WTC11 (cell line): ENCODE results near the gene ATP9B. TPM values are rescaled to one million over a fixed set of nuclear protein-coding genes. Genes with fewer than 3 reads are reported as not detected.

ENCODE experiments used
- ATAC-seq: fragments of 200-7000 bp; cut with Tn5 transposase; 2 replicates; pipeline ENCODE4 v1.10.0; 2021; ENCODE audit warnings: mild to moderate bottlenecking, moderate library complexity
- CTCF ChIA-PET: fragments of 300-600 bp; sonication (Branson Sonifier 250); formaldehyde crosslinking; loops from one replicate; lab custom pipeline; 2021; ENCODE audit warnings: antibody characterized with exemption; lab: Charles Lee
- POLR2A ChIA-PET: fragments of 350-600 bp; sonication (Branson Sonifier 250); formaldehyde crosslinking; loops from one replicate; lab custom pipeline; 2021; ENCODE audit warnings: antibody characterized with exemption; lab: Charles Lee
- DNase-seq: peaks from one replicate; pipeline ENCODE4 v3.0.0; 2021; ENCODE audit warnings: low spot score
- H3K27ac Mint-ChIP-seq: 2 replicates; pipeline ENCODE4 v1.8.0; 2021; ENCODE audit warnings: mixed read lengths
- H3K27me3 Mint-ChIP-seq: 2 replicates; pipeline ENCODE4 v1.8.0; 2021; ENCODE audit warnings: low read depth, mild to moderate bottlenecking, moderate library complexity, mixed read lengths
- H3K36me3 Mint-ChIP-seq: 2 replicates; pipeline ENCODE4 v1.8.0; 2021; ENCODE audit warnings: mixed read lengths
- H3K4me1 Mint-ChIP-seq: 2 replicates; pipeline ENCODE4 v1.8.0; 2022; ENCODE audit warnings: mixed read lengths
- H3K4me3 Mint-ChIP-seq: 2 replicates; pipeline ENCODE4 v1.8.0; 2021; ENCODE audit warnings: mild to moderate bottlenecking, moderate library complexity, mixed read lengths
- H3K9me3 Mint-ChIP-seq: 2 replicates; pipeline ENCODE4 v1.8.0; 2021; ENCODE audit warnings: mixed read lengths
- ATF1 ChIP-seq: sonication (generic); formaldehyde crosslinking; IDR thresholded peaks from 2 replicates; pipeline ENCODE4 v1.8.1; 2023; ENCODE audit warnings: mild to moderate bottlenecking, moderate library complexity, missing genetic modification reagents
- CREB1 ChIP-seq: sonication (generic); formaldehyde crosslinking; IDR thresholded peaks from 2 replicates; pipeline ENCODE4 v1.8.0; 2023; ENCODE audit warnings: mild to moderate bottlenecking, missing genetic modification reagents
- ELF4 ChIP-seq: sonication (generic); formaldehyde crosslinking; IDR thresholded peaks from 2 replicates; pipeline ENCODE4 v1.8.1; 2022; ENCODE audit warnings: low read depth, mild to moderate bottlenecking, moderate library complexity, missing genetic modification reagents
- GRHL2 ChIP-seq: fragments of 250-450 bp; sonication (Bioruptor Pico); IDR thresholded peaks from 2 replicates; pipeline ENCODE4 v1.8.0; 2022; ENCODE audit warnings: mild to moderate bottlenecking, moderate library complexity; ENCODE audit not compliant: insufficient replicate concordance, severe bottlenecking
- MYBL2 ChIP-seq: sonication (generic); formaldehyde crosslinking; IDR thresholded peaks from 2 replicates; pipeline ENCODE4 v1.8.1; 2023; ENCODE audit warnings: mild to moderate bottlenecking, moderate library complexity, missing genetic modification reagents
- NFYB ChIP-seq: sonication (generic); formaldehyde crosslinking; conservative IDR thresholded peaks from 2 replicates; pipeline ENCODE4 v1.8.0; 2022; ENCODE audit warnings: low read depth, missing genetic modification reagents
- OVOL2 ChIP-seq: fragments of 250-450 bp; sonication (Bioruptor Pico); IDR thresholded peaks from 2 replicates; pipeline ENCODE4 v1.9.0; 2021; ENCODE audit warnings: mild to moderate bottlenecking, borderline replicate concordance
- RELA ChIP-seq: sonication (generic); formaldehyde crosslinking; IDR thresholded peaks from 2 replicates; pipeline ENCODE4 v1.8.1; 2022; ENCODE audit warnings: missing genetic modification reagents, mild to moderate bottlenecking, borderline replicate concordance
- ZNF232 ChIP-seq: sonication (generic); formaldehyde crosslinking; IDR thresholded peaks from 2 replicates; pipeline ENCODE4 v1.8.0; 2022; ENCODE audit warnings: mild to moderate bottlenecking, missing genetic modification reagents
- ZNF263 ChIP-seq: sonication (generic); formaldehyde crosslinking; IDR thresholded peaks from 2 replicates; pipeline ENCODE4 v1.8.1; 2022; ENCODE audit warnings: low read depth, mild to moderate bottlenecking, moderate library complexity, missing genetic modification reagents
- total RNA-seq: library from RNA; stranded (reverse); gene quantifications from 3 replicates; pipeline ENCODE4 v1.2.3, GENCODE V29; 2021
- TF ChIP-seq, protein P1 (sequence below): fragments of 250-450 bp; sonication (Bioruptor Pico); conservative IDR thresholded peaks from 2 replicates; pipeline ENCODE4 v1.9.0; 2021; ENCODE audit warnings: mild to moderate bottlenecking
- TF ChIP-seq, protein P2 (sequence below): sonication (generic); formaldehyde crosslinking; IDR thresholded peaks from 2 replicates; pipeline ENCODE4 v1.8.1; 2023; ENCODE audit warnings: mild to moderate bottlenecking, missing genetic modification reagents
- TF ChIP-seq, protein P3 (sequence below): sonication (generic); formaldehyde crosslinking; IDR thresholded peaks from 2 replicates; pipeline ENCODE4 v1.8.1; 2023; ENCODE audit warnings: mild to moderate bottlenecking, missing genetic modification reagents, borderline replicate concordance
- TF ChIP-seq, protein P4 (sequence below): sonication (generic); formaldehyde crosslinking; IDR thresholded peaks from 2 replicates; pipeline ENCODE4 v1.8.1; 2023; ENCODE audit warnings: mild to moderate bottlenecking, missing genetic modification reagents, moderate library complexity
- TF ChIP-seq, protein P5 (sequence below): sonication (generic); formaldehyde crosslinking; IDR thresholded peaks from 2 replicates; pipeline ENCODE4 v1.8.0; 2022; ENCODE audit warnings: mild to moderate bottlenecking, missing genetic modification reagents
- TF ChIP-seq, protein P6 (sequence below): sonication (generic); formaldehyde crosslinking; IDR thresholded peaks from 2 replicates; pipeline ENCODE4 v1.8.1; 2022; ENCODE audit warnings: missing genetic modification reagents, borderline replicate concordance
- TF ChIP-seq, protein P7 (sequence below): sonication (generic); formaldehyde crosslinking; IDR thresholded peaks from 2 replicates; pipeline ENCODE4 v1.8.0; 2023; ENCODE audit warnings: mild to moderate bottlenecking, missing genetic modification reagents
- TF ChIP-seq, protein P8 (sequence below): sonication (generic); formaldehyde crosslinking; IDR thresholded peaks from 2 replicates; pipeline ENCODE4 v1.8.1; 2022; ENCODE audit warnings: mild to moderate bottlenecking, moderate library complexity, missing genetic modification reagents

The ATP9B gene
- total RNA-seq, 1 experiment from 2014 or later = 19.0 TPM

DNA sequence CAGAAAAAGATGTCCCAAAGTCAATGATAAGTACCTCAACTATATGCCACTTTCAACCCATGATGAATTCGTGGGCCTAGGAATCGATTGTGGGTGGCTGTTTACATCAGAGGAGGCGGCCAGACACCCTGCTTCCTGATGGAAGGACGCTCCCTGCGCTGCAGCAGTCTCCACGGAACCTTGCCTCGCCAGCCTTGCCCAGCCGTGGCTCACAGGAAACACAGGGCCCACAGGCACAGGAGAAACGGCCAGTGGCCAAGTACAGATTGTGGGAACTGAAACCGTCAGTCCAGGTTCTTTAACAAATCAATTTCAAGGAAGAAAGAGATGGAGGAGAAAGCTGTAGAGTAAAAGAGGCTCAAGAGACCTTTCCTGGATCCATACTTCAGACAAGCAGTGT, 225.0 kb downstream of the ATP9B start:
- ChIA-PET POLR2A (no interaction called here), CTCF (no interaction called here)
- no peak for ATAC-seq
- H3K4me1 Mint-ChIP-seq = peaks cover 18% of the 10 kb centered on the region
- peaks cover 27% of the 10 kb centered on the region for H3K9me3 Mint-ChIP-seq
- no peak overlapping the region for H3K4me3 Mint-ChIP-seq
- H3K36me3 Mint-ChIP-seq = peaks cover 29% of the 10 kb centered on the region
- H3K27ac Mint-ChIP-seq = no peak overlapping the region
- peaks cover 3% of the 10 kb centered on the region; the same call in 1 of the 2 replicates for H3K27me3 Mint-ChIP-seq
- no peak for DNase-seq
- TF ChIP-seq, protein P1, sequence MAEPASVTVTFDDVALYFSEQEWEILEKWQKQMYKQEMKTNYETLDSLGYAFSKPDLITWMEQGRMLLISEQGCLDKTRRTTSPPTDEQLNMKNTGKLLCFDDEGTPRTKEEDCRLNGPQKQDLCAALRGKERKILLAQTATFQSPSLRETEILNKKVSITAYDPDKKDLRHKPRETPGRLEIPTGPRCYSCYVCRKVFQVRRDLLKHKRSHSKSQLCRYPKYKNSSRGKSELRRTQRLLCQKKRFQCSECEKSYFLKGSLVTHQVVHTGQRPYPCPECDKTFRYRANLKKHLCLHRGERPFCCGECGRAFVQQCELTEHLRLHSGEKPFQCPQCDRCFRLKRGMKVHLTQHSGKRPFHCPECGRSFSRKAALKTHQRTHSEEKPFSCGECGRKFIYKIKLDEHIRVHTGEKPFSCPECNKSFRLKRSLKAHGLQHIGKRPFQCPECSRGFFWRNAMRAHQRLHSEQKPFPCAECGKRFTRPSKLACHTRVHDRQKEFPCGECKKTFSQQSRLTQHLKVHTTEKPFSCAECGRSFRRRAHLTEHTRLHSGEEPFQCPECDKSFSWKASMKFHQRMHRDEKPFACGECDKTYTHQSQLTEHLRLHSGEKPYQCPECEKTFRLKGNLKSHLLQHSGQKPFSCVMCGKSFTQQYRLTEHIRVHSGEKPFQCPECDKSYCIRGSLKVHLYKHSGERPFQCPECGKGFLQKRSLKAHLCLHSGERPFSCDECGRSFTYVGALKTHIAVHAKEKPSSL = no peak
- no peak for TF ChIP-seq CREB1 (CRISPR knock-in tag)
- no peak for TF ChIP-seq GRHL2 (CRISPR knock-in tag)
- TF ChIP-seq, protein P2, sequence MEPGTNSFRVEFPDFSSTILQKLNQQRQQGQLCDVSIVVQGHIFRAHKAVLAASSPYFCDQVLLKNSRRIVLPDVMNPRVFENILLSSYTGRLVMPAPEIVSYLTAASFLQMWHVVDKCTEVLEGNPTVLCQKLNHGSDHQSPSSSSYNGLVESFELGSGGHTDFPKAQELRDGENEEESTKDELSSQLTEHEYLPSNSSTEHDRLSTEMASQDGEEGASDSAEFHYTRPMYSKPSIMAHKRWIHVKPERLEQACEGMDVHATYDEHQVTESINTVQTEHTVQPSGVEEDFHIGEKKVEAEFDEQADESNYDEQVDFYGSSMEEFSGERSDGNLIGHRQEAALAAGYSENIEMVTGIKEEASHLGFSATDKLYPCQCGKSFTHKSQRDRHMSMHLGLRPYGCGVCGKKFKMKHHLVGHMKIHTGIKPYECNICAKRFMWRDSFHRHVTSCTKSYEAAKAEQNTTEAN = no peak
- no peak for TF ChIP-seq ELF4
- TF ChIP-seq, protein P3, sequence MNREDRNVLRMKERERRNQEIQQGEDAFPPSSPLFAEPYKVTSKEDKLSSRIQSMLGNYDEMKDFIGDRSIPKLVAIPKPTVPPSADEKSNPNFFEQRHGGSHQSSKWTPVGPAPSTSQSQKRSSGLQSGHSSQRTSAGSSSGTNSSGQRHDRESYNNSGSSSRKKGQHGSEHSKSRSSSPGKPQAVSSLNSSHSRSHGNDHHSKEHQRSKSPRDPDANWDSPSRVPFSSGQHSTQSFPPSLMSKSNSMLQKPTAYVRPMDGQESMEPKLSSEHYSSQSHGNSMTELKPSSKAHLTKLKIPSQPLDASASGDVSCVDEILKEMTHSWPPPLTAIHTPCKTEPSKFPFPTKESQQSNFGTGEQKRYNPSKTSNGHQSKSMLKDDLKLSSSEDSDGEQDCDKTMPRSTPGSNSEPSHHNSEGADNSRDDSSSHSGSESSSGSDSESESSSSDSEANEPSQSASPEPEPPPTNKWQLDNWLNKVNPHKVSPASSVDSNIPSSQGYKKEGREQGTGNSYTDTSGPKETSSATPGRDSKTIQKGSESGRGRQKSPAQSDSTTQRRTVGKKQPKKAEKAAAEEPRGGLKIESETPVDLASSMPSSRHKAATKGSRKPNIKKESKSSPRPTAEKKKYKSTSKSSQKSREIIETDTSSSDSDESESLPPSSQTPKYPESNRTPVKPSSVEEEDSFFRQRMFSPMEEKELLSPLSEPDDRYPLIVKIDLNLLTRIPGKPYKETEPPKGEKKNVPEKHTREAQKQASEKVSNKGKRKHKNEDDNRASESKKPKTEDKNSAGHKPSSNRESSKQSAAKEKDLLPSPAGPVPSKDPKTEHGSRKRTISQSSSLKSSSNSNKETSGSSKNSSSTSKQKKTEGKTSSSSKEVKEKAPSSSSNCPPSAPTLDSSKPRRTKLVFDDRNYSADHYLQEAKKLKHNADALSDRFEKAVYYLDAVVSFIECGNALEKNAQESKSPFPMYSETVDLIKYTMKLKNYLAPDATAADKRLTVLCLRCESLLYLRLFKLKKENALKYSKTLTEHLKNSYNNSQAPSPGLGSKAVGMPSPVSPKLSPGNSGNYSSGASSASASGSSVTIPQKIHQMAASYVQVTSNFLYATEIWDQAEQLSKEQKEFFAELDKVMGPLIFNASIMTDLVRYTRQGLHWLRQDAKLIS (CRISPR knock-in tag) = no peak
- no peak for TF ChIP-seq ZNF263 (CRISPR knock-in tag)
- no peak for TF ChIP-seq ATF1 (CRISPR knock-in tag)
- TF ChIP-seq, protein P4, sequence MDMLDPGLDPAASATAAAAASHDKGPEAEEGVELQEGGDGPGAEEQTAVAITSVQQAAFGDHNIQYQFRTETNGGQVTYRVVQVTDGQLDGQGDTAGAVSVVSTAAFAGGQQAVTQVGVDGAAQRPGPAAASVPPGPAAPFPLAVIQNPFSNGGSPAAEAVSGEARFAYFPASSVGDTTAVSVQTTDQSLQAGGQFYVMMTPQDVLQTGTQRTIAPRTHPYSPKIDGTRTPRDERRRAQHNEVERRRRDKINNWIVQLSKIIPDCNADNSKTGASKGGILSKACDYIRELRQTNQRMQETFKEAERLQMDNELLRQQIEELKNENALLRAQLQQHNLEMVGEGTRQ (CRISPR knock-in tag) = no peak
- no peak for TF ChIP-seq MYBL2 (CRISPR knock-in tag)
- TF ChIP-seq, protein P5, sequence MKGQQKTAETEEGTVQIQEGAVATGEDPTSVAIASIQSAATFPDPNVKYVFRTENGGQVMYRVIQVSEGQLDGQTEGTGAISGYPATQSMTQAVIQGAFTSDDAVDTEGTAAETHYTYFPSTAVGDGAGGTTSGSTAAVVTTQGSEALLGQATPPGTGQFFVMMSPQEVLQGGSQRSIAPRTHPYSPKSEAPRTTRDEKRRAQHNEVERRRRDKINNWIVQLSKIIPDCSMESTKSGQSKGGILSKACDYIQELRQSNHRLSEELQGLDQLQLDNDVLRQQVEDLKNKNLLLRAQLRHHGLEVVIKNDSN (CRISPR knock-in tag) = no peak
- no peak for TF ChIP-seq ZNF232 (CRISPR knock-in tag)
- no peak for TF ChIP-seq OVOL2
- TF ChIP-seq, all 79 proteins: peak for 0

DNA sequence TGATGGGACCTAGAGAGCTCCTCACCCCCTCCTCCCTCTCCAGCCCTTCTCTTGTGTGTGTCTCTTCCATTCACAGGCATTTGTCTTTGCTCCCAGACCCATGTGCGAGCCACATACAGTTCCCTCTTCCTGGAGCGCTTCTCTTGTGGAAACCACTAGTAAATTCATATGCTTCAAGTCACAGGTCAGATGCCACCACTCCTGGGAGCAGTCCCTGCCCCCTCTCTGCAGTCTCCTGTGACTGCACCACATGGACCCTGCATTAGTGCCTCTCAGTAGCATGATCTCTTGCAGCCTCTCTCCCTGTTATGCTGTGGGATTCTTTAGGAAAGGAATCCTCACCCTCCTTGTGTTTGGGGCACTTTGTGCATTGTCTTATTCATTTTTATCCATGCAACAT, 230.1 kb downstream of the ATP9B start:
- H3K36me3 Mint-ChIP-seq = no peaks in the 10 kb centered on the region
- TF ChIP-seq, protein P6, sequence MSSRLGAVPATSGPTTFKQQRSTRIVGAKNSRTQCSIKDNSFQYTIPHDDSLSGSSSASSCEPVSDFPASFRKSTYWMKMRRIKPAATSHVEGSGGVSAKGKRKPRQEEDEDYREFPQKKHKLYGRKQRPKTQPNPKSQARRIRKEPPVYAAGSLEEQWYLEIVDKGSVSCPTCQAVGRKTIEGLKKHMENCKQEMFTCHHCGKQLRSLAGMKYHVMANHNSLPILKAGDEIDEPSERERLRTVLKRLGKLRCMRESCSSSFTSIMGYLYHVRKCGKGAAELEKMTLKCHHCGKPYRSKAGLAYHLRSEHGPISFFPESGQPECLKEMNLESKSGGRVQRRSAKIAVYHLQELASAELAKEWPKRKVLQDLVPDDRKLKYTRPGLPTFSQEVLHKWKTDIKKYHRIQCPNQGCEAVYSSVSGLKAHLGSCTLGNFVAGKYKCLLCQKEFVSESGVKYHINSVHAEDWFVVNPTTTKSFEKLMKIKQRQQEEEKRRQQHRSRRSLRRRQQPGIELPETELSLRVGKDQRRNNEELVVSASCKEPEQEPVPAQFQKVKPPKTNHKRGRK = no peak
- TF ChIP-seq, protein P7, sequence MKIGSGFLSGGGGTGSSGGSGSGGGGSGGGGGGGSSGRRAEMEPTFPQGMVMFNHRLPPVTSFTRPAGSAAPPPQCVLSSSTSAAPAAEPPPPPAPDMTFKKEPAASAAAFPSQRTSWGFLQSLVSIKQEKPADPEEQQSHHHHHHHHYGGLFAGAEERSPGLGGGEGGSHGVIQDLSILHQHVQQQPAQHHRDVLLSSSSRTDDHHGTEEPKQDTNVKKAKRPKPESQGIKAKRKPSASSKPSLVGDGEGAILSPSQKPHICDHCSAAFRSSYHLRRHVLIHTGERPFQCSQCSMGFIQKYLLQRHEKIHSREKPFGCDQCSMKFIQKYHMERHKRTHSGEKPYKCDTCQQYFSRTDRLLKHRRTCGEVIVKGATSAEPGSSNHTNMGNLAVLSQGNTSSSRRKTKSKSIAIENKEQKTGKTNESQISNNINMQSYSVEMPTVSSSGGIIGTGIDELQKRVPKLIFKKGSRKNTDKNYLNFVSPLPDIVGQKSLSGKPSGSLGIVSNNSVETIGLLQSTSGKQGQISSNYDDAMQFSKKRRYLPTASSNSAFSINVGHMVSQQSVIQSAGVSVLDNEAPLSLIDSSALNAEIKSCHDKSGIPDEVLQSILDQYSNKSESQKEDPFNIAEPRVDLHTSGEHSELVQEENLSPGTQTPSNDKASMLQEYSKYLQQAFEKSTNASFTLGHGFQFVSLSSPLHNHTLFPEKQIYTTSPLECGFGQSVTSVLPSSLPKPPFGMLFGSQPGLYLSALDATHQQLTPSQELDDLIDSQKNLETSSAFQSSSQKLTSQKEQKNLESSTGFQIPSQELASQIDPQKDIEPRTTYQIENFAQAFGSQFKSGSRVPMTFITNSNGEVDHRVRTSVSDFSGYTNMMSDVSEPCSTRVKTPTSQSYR (CRISPR knock-in tag) = no peak
- TF ChIP-seq, protein P2 = no peak
- TF ChIP-seq, protein P8, sequence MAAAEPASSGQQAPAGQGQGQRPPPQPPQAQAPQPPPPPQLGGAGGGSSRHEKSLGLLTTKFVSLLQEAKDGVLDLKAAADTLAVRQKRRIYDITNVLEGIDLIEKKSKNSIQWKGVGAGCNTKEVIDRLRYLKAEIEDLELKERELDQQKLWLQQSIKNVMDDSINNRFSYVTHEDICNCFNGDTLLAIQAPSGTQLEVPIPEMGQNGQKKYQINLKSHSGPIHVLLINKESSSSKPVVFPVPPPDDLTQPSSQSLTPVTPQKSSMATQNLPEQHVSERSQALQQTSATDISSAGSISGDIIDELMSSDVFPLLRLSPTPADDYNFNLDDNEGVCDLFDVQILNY (CRISPR knock-in tag) = no peak
- TF ChIP-seq ZNF232 (CRISPR knock-in tag) (no peak), RELA (CRISPR knock-in tag) (no peak), NFYB (CRISPR knock-in tag) (no peak)

More for the DNA sequence above, 230.1 kb downstream of the ATP9B start:
- no peak overlapping the region for H3K4me3 Mint-ChIP-seq
- ChIA-PET CTCF (no interaction called here), POLR2A (no interaction called here)
- ATAC-seq (no peak), DNase-seq (no peak)
- no peaks in the 10 kb centered on the region for H3K27me3 Mint-ChIP-seq
- H3K9me3 Mint-ChIP-seq = no peaks in the 10 kb centered on the region
- peaks cover 7% of the 10 kb centered on the region for H3K4me1 Mint-ChIP-seq
- H3K27ac Mint-ChIP-seq = peak overlapping the region; percentile 73
